ENCODE results near the gene FRMD3.

FRMD3 gene

DNA sequence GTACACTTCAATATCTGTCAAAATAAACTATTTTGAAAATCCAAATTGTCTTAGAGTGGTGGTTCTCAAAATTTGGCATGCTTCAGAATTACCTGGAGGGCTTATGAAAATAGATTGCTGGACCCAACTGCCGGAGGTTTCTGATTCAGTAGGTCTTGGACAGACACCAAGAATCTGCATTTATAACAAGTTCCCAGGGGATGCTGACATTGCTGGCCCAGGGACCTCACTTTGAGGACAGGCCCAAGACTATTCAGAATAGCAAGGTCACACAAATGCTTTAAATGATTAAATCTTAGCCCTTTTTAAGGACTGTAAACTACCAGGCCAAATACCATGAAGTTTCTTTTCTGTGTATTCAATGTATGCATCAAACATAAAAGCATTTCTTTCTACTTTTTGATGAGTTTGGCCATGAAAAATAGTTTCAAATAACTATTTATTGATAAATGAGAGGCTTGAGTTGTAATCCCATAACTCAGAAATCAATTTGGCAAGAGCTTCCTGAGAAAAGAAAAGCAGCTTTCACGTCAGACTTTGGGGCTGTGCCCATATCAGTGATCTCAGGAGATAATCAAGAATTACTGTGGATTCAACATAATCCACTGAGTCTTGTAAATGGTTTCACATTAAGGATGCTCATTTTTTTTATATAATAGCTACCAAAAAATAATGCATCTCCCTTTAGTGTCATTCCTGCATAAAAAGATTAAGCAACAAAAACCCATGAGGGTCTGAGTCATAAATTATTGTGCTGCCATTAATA, 191.4 kb downstream of the FRMD3 start:
- DNase-seq (ENCODE audit: low read depth) = no peak
- H3K4me3 ChIP-seq (ENCODE audit: low read depth, low read length) = no peak overlapping the region
- TF ChIP-seq MYC (IDR thresholded peaks at IDR 0.05; ENCODE audit: low read depth, low read length) = no peak
- TF ChIP-seq POLR2A (IDR thresholded peaks at IDR 0.05; ENCODE audit: extremely low read depth, insufficient read length) = no peak
- TF ChIP-seq, protein P1, sequence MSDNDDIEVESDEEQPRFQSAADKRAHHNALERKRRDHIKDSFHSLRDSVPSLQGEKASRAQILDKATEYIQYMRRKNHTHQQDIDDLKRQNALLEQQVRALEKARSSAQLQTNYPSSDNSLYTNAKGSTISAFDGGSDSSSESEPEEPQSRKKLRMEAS (IDR thresholded peaks at IDR 0.05; ENCODE audit: low read depth, low read length) = no peak
- TF ChIP-seq, protein P2, sequence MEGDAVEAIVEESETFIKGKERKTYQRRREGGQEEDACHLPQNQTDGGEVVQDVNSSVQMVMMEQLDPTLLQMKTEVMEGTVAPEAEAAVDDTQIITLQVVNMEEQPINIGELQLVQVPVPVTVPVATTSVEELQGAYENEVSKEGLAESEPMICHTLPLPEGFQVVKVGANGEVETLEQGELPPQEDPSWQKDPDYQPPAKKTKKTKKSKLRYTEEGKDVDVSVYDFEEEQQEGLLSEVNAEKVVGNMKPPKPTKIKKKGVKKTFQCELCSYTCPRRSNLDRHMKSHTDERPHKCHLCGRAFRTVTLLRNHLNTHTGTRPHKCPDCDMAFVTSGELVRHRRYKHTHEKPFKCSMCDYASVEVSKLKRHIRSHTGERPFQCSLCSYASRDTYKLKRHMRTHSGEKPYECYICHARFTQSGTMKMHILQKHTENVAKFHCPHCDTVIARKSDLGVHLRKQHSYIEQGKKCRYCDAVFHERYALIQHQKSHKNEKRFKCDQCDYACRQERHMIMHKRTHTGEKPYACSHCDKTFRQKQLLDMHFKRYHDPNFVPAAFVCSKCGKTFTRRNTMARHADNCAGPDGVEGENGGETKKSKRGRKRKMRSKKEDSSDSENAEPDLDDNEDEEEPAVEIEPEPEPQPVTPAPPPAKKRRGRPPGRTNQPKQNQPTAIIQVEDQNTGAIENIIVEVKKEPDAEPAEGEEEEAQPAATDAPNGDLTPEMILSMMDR (IDR thresholded peaks at IDR 0.05; ENCODE audit: low read depth, low read length) = no peak

DNA sequence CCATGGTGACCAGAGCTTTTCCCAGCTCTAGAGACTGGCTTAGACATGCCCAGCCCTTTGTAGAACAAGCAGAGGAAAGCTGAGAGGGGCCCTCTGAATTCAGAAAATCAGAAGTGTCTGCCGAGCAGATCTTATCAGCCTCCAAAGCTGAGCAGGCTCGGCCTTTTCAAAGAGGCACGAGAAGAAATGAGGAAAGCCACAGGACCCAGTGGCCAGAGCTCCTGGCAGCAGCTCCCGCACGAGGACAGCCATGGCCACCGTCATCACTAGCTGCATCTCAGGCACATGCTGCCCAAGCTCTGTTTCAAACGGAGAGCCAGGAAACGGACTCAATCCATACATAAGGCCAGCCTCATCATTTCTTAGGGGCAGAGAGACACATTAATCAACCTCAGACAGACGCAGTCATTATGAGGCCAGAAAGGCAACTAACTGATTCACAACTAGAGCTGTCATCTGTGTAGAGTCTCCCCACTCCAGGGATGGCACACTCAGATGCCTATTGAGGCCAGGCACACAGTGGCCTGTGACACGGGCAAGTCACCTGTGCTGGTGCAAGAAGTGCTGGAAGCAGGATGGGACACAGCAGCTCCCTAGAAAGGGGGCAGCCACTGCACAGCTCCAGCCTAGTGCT, 194.7 kb downstream of the FRMD3 start:
- no peak overlapping the region for H3K4me3 ChIP-seq (ENCODE audit: low read depth, low read length)
- TF ChIP-seq, protein P1 (IDR thresholded peaks at IDR 0.05; ENCODE audit: low read depth, low read length) = no peak
- TF ChIP-seq, protein P2 (IDR thresholded peaks at IDR 0.05; ENCODE audit: low read depth, low read length) = no peak
- TF ChIP-seq POLR2A (IDR thresholded peaks at IDR 0.05; ENCODE audit: extremely low read depth, insufficient read length) (no peak), MYC (IDR thresholded peaks at IDR 0.05; ENCODE audit: low read depth, low read length) (no peak)
- DNase-seq (ENCODE audit: low read depth) = no peak

DNA sequence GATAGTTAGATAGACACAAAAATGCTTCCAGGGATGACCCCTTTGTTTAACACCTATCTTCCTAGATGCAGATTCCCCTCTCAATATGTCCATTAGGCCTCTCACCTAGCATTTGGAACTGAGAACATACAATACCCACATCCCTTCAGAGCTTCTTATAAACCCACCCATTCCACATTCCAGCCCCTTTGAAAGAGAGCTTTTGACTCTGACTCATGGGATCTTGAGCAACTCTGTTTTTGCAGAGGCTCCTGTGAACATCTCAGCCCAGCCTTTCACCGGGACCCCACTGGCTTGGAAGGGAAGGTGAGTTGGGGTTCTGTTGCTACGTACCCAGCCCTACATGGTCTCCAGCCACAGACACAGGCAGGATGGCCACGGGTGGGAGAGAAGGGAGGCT, 195.5 kb downstream of the FRMD3 start:
- TF ChIP-seq MYC (IDR thresholded peaks at IDR 0.05; ENCODE audit: low read depth, low read length) (no peak), POLR2A (IDR thresholded peaks at IDR 0.05; ENCODE audit: extremely low read depth, insufficient read length) (no peak)
- TF ChIP-seq, protein P2 (IDR thresholded peaks at IDR 0.05; ENCODE audit: low read depth, low read length) = no peak
- TF ChIP-seq, protein P1 (IDR thresholded peaks at IDR 0.05; ENCODE audit: low read depth, low read length) = no peak
- no peak for DNase-seq (ENCODE audit: low read depth)
- no peak overlapping the region for H3K4me3 ChIP-seq (ENCODE audit: low read depth, low read length)

DNA sequence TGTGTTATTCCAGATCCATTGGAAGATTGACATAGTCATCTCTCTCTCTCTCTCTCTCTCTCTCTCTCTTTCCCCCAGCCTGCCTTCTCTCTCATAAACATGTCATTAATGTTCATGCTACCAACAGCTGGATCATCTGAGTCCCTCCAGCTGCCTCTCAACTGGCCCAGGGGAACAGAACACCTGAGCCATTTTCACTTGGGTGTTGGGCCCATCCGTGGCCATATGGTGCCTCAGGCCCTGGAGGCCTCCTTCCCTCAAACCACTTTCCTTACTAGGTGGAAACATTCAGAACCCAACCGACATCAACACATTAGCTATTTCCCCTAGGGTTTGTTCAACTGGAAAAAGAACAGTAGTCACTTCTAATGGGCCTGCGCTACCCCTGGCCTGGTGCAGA, 196.2 kb downstream of the FRMD3 start:
- no peak overlapping the region for H3K4me3 ChIP-seq (ENCODE audit: low read depth, low read length)
- TF ChIP-seq, protein P2 (IDR thresholded peaks at IDR 0.05; ENCODE audit: low read depth, low read length) = no peak
- TF ChIP-seq POLR2A (IDR thresholded peaks at IDR 0.05; ENCODE audit: extremely low read depth, insufficient read length) (no peak), MYC (IDR thresholded peaks at IDR 0.05; ENCODE audit: low read depth, low read length) (no peak)
- TF ChIP-seq, protein P1 (IDR thresholded peaks at IDR 0.05; ENCODE audit: low read depth, low read length) = no peak
- no peak for DNase-seq (ENCODE audit: low read depth)

DNA sequence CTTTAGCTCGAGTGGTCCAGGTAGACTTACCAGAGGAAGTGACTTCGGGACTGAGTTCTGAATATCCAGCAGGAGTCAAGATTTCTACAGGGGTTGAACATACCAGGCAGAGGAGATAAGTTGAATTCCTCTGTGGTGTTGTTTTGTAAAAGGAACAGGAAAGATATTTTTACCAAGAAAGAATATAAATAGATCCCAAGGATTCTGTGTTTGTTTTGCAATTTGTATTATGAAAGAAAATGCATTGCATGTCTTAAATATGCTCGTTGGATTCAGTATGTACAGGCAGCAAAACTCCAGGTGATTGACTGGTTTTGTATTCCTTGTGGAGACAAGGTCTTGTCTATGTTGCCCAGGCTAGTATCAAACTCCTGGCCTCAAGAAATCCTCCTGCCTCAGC, 197.8 kb downstream of the FRMD3 start:
- no peak for TF ChIP-seq MYC (IDR thresholded peaks at IDR 0.05; ENCODE audit: low read depth, low read length)
- TF ChIP-seq, protein P2 (IDR thresholded peaks at IDR 0.05; ENCODE audit: low read depth, low read length) = no peak
- no peak for TF ChIP-seq POLR2A (IDR thresholded peaks at IDR 0.05; ENCODE audit: extremely low read depth, insufficient read length)
- no peak overlapping the region for H3K4me3 ChIP-seq (ENCODE audit: low read depth, low read length)
- DNase-seq (ENCODE audit: low read depth) = no peak

Data from NB4 (cell line).